DOHH2 (cell line): ENCODE results near the gene WFDC1.

ENCODE experiments used
- EZH2phosphoT487 ChIP-seq: fragments of 200-600 bp; sonication (generic); IDR thresholded peaks from 2 replicates; pipeline ENCODE4 v1.6.1; 2017; ENCODE audit warnings: borderline replicate concordance, mild to moderate bottlenecking, antibody characterized with exemption, low read length, moderate library complexity, mixed read lengths
- TF ChIP-seq, protein P1 (sequence below): fragments of 200-600 bp; sonication (generic); IDR thresholded peaks from one replicate; pipeline ENCODE4 v1.5.1; 2014; ENCODE audit warnings: antibody characterized with exemption, mild to moderate bottlenecking, low read depth, low read length; ENCODE audit not compliant: poor library complexity, severe bottlenecking

GRCh38 chr16:84339766-84340165, 45.1 kb downstream of the WFDC1 start:
- TF ChIP-seq, protein P1, sequence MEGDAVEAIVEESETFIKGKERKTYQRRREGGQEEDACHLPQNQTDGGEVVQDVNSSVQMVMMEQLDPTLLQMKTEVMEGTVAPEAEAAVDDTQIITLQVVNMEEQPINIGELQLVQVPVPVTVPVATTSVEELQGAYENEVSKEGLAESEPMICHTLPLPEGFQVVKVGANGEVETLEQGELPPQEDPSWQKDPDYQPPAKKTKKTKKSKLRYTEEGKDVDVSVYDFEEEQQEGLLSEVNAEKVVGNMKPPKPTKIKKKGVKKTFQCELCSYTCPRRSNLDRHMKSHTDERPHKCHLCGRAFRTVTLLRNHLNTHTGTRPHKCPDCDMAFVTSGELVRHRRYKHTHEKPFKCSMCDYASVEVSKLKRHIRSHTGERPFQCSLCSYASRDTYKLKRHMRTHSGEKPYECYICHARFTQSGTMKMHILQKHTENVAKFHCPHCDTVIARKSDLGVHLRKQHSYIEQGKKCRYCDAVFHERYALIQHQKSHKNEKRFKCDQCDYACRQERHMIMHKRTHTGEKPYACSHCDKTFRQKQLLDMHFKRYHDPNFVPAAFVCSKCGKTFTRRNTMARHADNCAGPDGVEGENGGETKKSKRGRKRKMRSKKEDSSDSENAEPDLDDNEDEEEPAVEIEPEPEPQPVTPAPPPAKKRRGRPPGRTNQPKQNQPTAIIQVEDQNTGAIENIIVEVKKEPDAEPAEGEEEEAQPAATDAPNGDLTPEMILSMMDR = no peak
- no peak for TF ChIP-seq EZH2phosphoT487
